Cerebellar cortex (tissue), 1 donor: ENCODE measurements around the gene KRTAP19-8.

Source experiments
- DNase-seq: peaks from one replicate; pipeline ENCODE4 v3.0.0-alpha.2; 2015; ENCODE audit warnings: low spot score

Gene KRTAP19-8, protein sequence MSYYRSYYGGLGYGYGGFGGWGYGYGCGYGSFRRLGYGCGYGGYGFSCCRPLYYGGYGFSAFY

DNA sequence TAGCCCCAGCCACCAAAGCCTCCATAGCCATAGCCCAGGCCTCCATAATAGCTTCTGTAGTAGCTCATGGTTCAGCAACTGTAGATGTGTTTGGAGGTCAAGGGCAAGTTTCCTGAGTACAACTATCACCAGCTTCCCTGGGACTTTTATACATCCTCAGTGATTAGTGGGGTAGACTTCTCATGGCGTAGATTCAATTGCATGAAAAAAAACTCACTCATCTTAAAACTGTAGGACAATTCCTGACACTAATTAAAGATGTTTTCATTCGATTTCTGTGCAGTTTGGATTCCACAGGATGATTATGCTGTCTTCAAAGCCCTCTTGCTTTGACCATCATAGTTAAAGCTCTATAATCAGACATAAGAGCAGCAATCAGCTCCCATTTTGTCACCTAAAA is at the start of gene KRTAP19-8:
Gene KRTAP19-8 (minus strand): TSS at position 101 of the 400 bp plus-strand sequence. CDS start 33 bp downstream, at position 68.
- no peak for DNase-seq

DNA sequence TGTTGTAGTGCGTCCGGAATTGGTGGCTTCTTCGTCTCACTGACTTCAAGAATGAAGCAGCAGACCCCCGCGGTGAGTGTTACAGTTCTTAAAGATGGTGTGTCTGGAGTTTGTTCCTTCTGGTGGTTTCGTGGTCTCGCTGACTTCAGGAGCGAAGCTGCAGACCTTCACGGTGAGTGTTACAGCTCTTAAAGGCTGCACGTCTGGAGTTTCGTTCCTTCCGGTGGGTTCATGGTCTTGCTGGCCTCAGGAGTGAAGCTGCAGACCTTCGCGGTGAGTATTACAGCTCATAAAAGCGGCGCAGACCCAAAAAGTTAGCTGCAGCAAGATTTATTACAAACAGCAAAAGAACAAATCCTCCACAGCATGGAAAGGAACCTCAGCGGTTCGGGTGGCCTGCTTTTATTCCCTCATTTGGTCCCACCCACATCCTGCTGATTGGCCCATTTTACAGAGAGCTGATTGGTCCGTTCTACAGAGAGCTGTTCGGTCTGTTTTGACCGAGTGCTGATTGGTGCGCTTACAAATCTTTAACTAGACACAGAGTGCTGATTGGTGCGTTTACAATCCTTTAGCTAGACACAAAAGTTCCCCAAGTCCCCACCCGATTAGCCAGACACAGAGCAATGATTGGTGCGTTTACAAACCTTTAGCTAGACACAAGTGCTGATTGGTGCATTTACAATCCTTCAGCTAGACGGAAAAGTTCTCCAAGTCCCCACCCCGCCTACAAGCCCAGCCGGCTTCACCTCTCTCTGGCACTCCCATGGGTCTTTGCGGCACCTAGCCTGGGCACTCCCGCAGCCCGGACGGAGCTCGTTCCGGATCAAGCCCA is 49.6 kb upstream of the KRTAP19-8 start:
- no peak for DNase-seq

DNA sequence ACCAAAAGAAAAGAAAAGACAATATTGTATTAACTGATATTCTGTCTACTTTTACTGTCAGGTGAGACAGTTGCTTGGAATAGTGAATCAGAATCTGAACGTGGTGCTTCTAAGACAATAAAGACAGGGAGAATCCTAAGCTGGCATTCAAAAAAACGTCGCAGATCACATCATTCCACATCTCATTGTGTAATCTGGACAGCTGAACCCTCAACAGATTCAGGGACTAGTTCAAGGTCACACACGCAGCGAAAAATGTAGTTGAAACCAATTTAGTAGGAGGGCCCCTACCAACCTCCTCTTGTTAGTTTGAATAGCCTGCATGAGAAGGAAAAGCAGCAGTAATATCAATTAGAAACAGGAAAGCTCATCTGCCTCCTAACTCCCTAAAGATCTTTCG is 46.4 kb upstream of the KRTAP19-8 start:
- no peak for DNase-seq

DNA sequence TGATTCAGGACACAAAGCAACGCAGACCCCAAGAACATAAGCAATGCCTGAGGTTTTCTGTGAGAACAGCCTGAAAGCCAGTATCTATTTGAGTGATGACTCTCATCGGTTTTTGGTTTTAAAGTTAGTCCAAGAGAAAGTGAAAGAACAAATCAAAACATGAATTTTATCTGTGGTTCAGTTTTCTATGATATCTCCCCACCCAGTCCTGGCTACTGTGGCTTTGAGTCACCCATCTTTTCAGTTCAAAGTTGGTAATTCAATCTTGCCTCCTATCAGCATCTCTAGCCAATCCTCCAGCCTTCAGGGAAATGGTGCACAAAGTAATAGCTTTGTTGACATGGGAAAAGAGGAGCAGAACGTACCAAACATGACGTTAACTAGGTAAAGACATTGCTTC is 40.5 kb upstream of the KRTAP19-8 start:
- no peak for DNase-seq

DNA sequence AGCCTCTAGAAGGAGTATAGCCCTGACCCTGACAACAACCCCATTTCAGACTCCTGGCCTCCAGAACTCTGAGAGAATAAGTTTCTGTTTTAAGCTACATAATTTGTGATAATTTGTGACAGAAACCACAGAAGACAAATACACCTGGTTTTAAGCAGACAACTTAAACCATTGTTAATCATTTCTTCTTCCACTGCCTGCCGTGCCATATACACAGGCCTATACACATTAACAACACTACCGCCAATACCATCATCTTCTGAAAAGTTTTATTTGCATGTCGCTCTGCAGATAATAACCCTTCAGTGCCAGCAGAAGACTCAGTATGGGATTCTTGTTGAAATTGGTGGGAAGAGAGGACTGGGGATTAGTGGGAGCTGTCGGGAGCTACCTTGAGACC is 39.9 kb upstream of the KRTAP19-8 start:
- DNase-seq = no peak

DNA sequence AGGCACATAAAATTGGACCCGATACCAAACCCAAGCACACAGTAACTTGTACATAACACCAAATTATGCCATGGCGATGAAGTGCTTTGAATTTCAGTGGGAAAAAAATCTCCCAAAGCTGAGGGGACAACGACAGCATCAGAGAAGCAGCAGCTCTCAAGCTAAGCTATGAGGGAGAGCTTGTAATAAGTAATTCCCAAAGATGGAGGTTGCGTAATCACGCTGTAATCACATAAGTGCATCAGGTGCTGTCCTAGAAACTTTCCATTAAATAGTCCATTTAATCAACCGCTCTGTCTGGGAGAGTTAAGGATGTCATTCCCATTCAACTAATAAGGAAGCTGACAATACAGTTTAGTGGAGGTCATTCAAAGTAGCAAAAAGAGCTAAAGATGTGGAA is 37.6 kb upstream of the KRTAP19-8 start:
- no peak for DNase-seq

DNA sequence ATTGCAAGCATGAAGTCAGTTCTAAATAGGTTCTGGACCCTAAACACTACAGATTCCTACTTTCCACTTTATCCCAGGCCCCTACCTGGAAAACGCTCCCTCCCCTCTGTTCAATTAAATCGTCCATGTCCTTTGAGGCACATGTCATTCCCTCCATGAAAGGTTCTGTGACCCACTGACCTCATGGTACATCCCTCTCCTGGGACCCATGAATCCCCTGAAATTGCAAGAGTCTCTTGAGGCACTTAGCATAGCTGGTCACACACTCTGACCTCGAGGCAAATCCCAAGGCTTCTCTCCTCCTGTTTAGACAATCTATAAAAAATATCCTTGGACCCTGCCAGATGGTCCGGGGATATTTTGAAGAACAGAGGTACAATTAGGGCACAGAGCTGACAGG is 34.3 kb upstream of the KRTAP19-8 start:
- no peak for DNase-seq

DNA sequence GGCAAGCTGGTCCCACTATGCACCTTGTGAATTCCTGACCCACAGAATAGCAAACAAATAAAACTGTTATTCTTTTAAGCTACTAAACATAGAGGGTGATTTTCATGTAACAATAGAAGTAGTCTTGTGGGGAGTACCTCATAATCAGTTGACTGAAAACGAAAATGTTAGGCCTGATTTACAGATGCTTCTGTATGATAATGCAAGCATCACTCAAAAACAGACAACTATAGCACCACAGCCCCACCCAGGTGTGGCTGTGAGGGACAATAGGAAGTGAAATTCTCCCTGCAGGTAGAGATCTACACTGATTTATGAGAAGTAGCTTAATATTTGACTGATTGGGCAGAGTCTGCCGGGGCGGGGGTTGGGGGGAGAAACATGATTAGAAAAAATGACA is 26.5 kb upstream of the KRTAP19-8 start:
- no peak for DNase-seq

DNA sequence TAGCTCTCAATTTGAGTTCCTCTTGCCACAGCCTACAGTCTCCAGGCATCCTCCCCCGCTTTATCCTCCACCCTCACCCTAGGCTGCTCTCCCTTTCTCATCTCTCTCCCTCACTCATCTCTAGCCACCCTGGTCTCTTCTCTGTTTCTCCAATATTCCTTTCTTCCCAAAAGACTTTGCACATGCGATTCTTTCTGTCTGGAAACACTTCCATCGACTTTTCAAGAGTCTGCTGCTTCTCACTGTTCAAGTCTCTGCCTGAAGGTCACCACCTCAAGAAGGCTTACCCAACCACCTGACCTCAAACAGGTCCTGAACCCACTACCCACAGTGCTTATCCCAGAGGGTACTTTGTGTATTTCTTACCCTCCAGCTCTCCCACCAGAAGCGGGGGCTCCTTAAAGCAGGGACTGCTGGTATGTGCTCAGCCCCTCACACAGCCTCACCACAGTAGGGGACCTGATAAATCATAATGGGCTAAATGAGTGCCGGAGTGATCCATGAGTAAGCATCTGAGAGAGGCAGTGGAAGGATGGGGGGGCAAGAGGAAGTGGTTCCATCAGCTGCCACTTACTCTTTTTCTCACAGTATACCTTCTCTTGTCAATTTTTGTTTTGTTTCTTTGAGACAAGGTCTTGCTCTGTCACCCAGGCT is 14.3 kb upstream of the KRTAP19-8 start:
- no peak for DNase-seq

DNA sequence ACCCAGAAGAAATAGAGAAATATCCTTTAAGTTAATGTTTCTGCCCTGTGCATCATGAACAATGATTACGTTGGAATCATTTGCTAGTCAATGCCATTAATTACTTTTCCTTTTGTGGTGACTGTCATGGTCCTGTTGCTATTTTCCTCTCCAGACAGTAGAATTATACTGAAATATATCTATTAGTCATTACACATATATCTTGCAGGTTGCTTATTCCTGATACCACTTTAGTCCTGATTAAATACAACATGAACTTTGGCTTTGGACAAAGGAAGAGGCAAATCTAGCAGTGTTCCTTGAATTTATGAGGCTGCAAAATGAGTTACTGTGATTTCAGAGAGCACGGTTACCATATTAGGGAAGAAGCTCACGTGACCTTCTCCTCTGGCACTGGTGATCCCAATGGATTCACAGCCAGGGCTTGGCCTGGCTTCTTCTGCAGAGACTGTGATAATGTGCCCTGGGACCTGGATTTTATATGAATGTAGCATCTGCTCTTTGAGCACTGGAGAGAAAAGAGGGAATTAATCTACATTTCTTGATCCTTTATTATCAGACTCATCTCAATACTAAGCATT is 12.4 kb upstream of the KRTAP19-8 start:
- DNase-seq = no peak

DNA sequence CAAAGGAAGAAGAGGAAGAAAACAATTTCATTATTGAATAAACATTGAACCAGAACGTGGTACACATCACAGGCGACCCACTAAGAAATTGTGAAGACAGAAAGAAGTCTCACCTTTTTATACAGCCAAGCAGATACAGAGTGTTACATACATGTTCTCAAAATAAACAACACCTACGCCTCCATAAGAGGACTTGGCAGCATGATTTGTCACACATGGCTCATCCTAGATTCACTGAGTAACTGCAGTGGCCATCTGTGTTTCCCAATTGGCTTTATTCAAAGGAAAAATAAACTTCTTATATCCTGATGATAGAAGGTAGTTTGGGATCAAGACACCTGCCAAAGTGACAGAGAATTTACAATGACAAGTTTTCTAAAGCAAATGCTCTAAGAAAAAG is 7.6 kb upstream of the KRTAP19-8 start:
- no peak for DNase-seq

DNA sequence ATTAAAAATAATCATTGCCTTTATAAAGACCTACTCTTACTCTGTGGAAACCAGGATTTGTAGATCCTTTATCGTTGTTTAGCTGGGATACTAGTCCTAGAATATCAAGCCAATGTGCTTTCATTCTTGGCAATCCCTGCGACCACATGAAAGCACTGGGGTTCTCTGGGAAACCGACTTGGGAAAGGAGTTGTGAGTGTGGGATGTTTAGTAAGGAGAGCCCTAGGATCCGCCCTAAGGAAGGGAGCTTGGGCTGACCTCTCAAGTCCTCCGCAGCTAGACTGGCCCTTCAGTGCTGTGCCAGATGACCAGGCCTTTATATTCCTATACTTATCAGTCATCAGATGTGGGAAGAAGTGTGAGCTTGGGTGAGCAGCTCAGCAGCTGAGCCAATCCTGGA is 5.2 kb upstream of the KRTAP19-8 start:
- DNase-seq = no peak

DNA sequence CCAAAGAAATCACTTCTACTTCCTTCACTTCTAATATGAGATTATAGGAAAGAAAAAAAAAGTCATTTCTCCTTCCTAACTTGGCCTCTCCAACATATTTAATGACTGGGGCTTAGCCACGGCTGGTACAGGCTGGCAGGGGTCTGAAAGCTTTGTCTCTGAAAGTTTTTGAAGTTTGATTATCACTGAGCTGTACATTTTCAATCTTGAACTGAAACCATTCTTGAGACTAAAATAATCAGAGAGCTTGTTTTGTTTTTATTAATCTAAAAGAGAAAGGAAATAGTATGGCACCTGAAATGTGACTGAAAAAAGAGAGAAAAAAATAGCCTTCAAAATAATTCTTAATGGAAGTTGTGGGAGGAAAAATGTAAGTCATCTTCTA is 3.8 kb upstream of the KRTAP19-8 start:
- DNase-seq = no peak

DNA sequence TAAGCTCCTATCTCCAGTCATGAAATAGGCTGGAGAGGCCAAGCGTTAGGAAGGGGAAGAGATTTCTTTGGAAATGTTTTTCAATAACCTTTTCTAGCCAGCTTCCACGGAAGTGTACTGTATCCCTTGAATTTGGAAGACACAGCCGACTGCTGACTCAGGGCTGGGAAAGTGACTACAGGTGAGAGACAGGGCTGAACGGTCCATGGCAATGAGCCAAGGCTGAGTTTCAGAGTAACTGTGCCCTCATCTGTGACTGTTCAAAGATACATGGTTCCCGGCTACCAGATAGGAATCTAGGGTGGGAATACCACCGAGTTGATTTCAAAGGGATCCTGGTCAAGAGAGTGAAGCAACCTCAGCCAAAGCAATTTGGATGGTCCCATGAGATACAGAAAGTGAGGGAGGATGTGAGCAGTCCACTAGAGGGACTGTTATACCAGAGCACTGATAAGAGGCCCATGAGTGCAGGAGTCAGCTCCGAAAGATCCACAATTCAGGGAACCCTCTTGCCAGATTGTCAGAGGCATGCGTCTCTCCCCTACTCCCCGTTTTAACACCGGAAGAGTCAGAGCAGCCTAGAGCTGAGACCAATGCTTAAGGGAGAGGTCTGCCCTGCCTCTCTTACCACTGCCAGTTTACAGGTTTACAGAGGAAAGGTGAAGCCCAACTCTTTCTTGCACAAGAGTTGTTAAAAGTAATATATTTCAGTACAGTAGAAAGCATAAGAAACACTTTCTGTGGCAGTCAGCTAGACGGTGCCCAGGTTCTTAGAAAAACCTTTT is 3.2 kb upstream of the KRTAP19-8 start:
- no peak for DNase-seq

DNA sequence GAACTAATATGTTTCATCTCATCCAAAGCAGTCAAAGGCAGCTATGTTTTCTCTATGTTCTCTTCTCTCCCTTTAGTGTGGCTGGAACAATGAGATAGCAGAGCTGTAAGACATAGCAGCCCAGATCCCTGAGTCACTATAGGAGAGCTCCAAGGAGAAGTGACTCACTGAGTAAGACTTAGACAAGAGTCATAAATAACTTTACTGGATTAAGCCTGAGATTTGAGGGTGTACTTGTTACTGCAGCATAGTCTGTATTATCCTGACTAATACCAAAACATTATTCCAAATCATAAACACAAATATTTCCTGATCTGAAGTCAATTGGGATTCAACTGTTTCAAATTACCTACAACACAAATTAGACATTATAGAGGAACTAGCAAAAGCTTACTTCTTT is 3.9 kb downstream of the KRTAP19-8 start:
- DNase-seq = no peak

DNA sequence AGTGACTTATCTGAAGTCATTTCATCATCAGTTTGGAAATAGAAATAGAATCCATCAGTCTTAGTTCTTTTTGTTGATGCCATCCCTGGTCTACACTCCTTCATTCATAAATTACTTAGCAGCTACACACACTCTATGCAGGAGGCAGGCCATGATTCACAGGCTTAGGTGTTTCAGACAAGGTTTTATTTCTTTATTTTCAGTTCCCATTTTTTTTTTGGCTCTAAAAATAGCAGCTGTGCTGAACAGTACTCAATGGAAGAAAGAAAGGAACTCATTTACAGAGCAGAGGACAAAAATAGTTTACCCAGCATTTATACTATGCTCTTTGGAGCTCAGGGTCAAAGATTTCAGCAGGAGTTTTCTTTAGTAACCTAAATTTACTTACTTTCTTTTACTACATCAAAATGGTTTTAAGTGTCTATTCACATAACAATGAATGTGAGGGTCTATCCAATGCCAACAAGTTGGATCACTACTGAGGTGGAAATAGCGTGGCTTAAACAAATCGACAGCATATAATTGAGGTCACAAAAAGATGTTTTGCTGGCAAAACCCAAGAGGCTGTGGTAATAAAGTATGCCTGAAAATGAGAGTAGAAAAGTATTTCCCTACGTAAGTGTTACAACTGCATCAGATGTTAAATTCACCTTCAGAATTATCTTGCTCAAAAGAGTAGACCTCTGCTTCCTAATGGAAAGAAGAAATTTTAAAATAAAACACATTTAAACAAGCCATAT is 7.7 kb downstream of the KRTAP19-8 start:
- DNase-seq = no peak

DNA sequence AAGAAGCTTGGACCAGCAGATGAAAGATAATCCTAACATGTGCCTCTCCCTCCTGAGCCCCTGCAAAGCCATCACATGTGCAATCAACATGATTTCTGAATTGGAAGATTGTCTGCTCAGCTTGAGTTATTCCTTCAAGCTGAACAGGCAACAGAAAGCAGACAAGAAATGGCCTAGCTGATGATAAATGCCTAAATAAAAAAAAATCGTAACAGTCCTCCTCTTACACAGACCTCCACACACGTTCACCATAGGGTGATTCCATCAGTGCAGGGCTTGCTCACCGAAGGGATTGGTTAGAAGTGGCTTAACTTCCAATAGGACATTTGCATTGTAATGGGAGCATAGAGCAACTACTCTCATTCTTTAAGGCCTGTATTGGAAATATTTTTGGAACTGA is 14.6 kb downstream of the KRTAP19-8 start:
- no peak for DNase-seq

DNA sequence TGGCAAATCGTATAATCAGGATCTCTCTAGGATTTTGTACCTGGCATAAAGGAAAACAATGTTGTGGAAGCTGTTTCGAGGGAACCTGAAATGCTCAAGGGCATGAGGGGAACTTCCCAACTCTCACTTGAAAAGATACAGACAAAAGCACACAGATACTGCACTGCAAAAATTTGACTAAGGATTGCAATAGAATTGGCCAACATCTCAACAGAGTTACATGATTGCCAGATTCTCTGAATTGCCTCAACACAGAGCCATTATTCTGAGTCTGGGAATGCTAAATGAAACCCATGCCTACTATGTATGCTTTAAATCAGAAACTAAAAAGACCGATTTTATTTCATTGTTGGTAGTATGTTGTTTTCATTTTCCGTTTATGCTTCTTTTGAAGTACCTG is 16.0 kb downstream of the KRTAP19-8 start:
- no peak for DNase-seq

DNA sequence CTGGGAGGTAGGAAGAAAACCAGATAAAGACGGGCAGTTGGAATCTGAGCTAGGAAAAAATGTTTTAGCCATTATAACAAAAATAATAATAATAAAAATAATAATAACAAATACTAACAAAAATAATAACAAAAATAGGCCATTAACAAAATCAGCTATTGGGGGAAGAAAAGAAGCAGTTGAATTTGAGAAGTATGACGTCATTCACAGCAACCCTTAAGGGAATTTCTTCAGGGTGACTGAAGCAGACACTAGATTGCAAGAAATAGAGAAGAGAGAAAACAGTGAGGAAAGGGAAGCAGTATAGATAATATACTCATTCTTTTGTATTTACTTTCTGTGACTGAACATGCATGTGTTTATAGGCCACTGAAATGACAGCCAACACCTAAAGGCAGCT is 20.0 kb downstream of the KRTAP19-8 start:
- no peak for DNase-seq

DNA sequence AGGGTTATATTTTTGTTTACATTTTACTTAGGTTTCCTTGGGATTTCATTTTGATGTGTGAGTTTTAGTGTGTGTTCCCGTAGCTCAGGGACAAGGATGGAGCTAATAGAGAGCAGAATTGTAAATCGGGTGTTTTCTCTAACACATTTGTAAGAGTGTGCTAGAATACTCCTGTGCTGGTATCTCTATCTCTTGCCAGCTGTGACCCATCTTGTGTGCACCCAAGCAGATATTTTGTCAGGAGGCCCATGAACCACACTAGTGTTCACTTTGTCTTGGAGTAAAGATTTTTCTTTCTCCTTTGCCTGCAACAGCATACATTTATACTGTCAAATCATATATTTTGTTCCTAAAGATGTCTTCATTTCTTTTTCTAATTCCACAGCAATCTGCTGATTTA is 23.4 kb downstream of the KRTAP19-8 start:
- no peak for DNase-seq
